Measurements from ENCODE around the gene ENOSF1.

DNA sequence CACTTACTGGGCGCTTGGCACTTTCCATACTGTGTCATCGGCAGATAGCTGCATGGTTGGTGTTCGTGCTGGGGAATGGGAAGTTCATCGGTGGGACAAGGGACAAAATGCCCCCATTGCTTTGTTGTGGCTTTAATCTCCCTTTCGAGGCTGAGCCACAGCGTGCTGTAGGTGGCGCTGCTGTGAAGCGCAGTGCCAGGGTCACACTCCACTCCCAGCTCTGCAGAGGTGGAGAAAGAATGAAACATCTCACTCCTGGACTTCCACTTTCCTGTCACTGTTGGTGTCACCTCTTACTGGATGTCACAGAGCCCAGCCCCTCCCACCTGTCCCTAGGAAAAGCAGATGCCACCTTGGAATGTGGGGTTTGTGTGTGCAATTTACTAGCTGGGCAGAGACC lies 46.3 kb downstream of the ENOSF1 start:
- TF ChIP-seq GATA3 (IDR thresholded peaks at IDR 0.05; ENCODE audit: low read depth, low read length) (no peak), GATA2 (IDR thresholded peaks at IDR 0.05; ENCODE audit: low read depth, low read length) (no peak)

All from SH-SY5Y (cell line).